Cardiac muscle cell (in vitro differentiated cells and primary cell): ENCODE measurements around the gene AAK1. TPM values are rescaled to one million over a fixed set of nuclear protein-coding genes. Genes with fewer than 3 reads are reported as not detected.

Source experiments
- DNase-seq, 2 donors: peaks; one replicate each; pipeline versions ENCODE4 v3.0.0 to v3.0.0-alpha.2; 2010 to 2017; ENCODE audit warnings: low read depth in 1 of 2, low spot score in 1 of 2
- H3K27ac ChIP-seq: fragments of 200-600 bp; sonication (generic); 2 replicates; pipeline ENCODE4 v1.5.1; 2016
- H3K27me3 ChIP-seq: fragments of 200-600 bp; sonication (generic); 2 replicates; pipeline ENCODE4 v1.6.0; 2016; ENCODE audit warnings: control low read depth
- H3K36me3 ChIP-seq: fragments of 200-600 bp; sonication (generic); 2 replicates; pipeline ENCODE4 v1.5.1; 2016; ENCODE audit warnings: control low read depth
- H3K4me1 ChIP-seq: fragments of 200-600 bp; sonication (generic); 2 replicates; pipeline ENCODE4 v1.8.1; 2017; ENCODE audit warnings: low read depth, mild to moderate bottlenecking, mixed run types
- H3K4me3 ChIP-seq: fragments of 200-600 bp; sonication (generic); 2 replicates; pipeline ENCODE4 v1.5.1; 2016; ENCODE audit warnings: mild to moderate bottlenecking
- H3K9me3 ChIP-seq: fragments of 200-600 bp; sonication (generic); 2 replicates; pipeline ENCODE4 v1.5.1; 2017; ENCODE audit warnings: low read depth, mild to moderate bottlenecking, control low read depth
- CTCF ChIP-seq: IDR thresholded peaks from 2 replicates; pipeline ENCODE4 v1.5.1; 2012; ENCODE audit warnings: low read depth, mild to moderate bottlenecking, low read length
- polyA plus RNA-seq: library from polyadenylated mRNA; unstranded; fragments of >200 nt; fragmentation: Nextera tagmentation; extraction: Ambion mirVana; gene quantifications from 2 replicates; pipeline ENCODE4 v1.2.1, GENCODE V29; 2016
- total RNA-seq: library from RNA; depleted of rRNA; stranded (reverse); fragments of >200 nt; gene quantifications from 2 replicates; pipeline ENCODE4 v1.2.3, GENCODE V29; 2016

AAK1 gene
- total and polyA plus RNA-seq, 2 experiments from 2014 or later, result 50.0 to 50.3 TPM

- H3K4me3 ChIP-seq, result no peak overlapping the region
- no peaks in the 10 kb centered on the region for H3K9me3 ChIP-seq
- no peak overlapping the region for H3K27ac ChIP-seq
Observed at GRCh38 chr2:69572641-69573040, 70.9 kb downstream of the AAK1 start.

GRCh38 chr2:69571189-69571588 lies 72.3 kb downstream of the AAK1 start:
- no peak overlapping the region for H3K27ac ChIP-seq
- no peaks in the 10 kb centered on the region for H3K9me3 ChIP-seq
- H3K27me3 ChIP-seq, result no peaks in the 10 kb centered on the region
- H3K36me3 ChIP-seq, result no peaks in the 10 kb centered on the region
- no peak overlapping the region for H3K4me3 ChIP-seq
- TF ChIP-seq CTCF, result no peak
- DNase-seq, result no peak
- H3K4me1 ChIP-seq, result peaks cover 4% of the 10 kb centered on the region

More at GRCh38 chr2:69572641-69573040, 70.9 kb downstream of the AAK1 start:
- no peak for TF ChIP-seq CTCF
- H3K27me3 ChIP-seq, result no peaks in the 10 kb centered on the region
- DNase-seq, result peak in 1 of 2 donors; percentile 23
- H3K36me3 ChIP-seq, result no peaks in the 10 kb centered on the region
- H3K4me1 ChIP-seq, result peaks cover 4% of the 10 kb centered on the region

- Histone ChIP-seq H3K4me1 (peaks cover 4% of the 10 kb centered on the region), H3K9me3 (no peaks in the 10 kb centered on the region), H3K27ac (no peak overlapping the region), H3K36me3 (no peaks in the 10 kb centered on the region), H3K27me3 (no peaks in the 10 kb centered on the region), H3K4me3 (no peak overlapping the region)
- DNase-seq, result no peak
- no peak for TF ChIP-seq CTCF
Observed at GRCh38 chr2:69570474-69570873, 73.1 kb downstream of the AAK1 start.

- Histone ChIP-seq H3K27ac (no peak overlapping the region), H3K4me3 (no peak overlapping the region)
- TF ChIP-seq CTCF, result no peak
Observed at GRCh38 chr2:69567909-69568300, 75.6 kb downstream of the AAK1 start.

GRCh38 chr2:69567157-69567908 lies 76.2 kb downstream of the AAK1 start:
- H3K4me1 ChIP-seq, result peaks cover 10% of the 10 kb centered on the region
- no peak overlapping the region for H3K4me3 ChIP-seq
- TF ChIP-seq CTCF, result no peak
- no peaks in the 10 kb centered on the region for H3K27me3 ChIP-seq
- H3K36me3 ChIP-seq, result no peaks in the 10 kb centered on the region
- peak overlapping the region; percentile 38 for H3K27ac ChIP-seq
- DNase-seq, result no peak
- H3K9me3 ChIP-seq, result no peaks in the 10 kb centered on the region

More at GRCh38 chr2:69567909-69568300, 75.6 kb downstream of the AAK1 start:
- peaks cover 14% of the 10 kb centered on the region for H3K4me1 ChIP-seq
- no peaks in the 10 kb centered on the region for H3K9me3 ChIP-seq
- H3K36me3 ChIP-seq, result no peaks in the 10 kb centered on the region
- no peaks in the 10 kb centered on the region for H3K27me3 ChIP-seq
- no peak for DNase-seq
